KMS-11 (cell line): Measurements from ENCODE around the gene MAGOH.

ENCODE experiments used
- H2AFZ ChIP-seq: fragments of 200-600 bp; sonication (generic); 2 replicates; pipeline ENCODE4 v1.6.1; 2016; ENCODE audit warnings: antibody characterized with exemption, mixed run types, low read depth
- H3K27ac ChIP-seq: fragments of 200-600 bp; sonication (generic); 2 replicates; pipeline ENCODE4 v1.6.1; 2016; ENCODE audit warnings: mild to moderate bottlenecking, mixed run types
- H3K27me3 ChIP-seq: fragments of 200-600 bp; sonication (generic); 2 replicates; pipeline ENCODE4 v1.6.1; 2017; ENCODE audit warnings: mild to moderate bottlenecking, low read depth, mixed run types, moderate library complexity; ENCODE audit not compliant: insufficient read depth
- H3K36me3 ChIP-seq: fragments of 200-600 bp; sonication (generic); 2 replicates; pipeline ENCODE4 v1.6.1; 2017; ENCODE audit warnings: mild to moderate bottlenecking, mixed run types; ENCODE audit not compliant: insufficient read depth
- H3K4me1 ChIP-seq: fragments of 200-600 bp; sonication (generic); 2 replicates; pipeline ENCODE4 v1.6.1; 2016; ENCODE audit warnings: mild to moderate bottlenecking, low read depth, mixed run types; ENCODE audit not compliant: poor library complexity, severe bottlenecking
- H3K4me2 ChIP-seq: fragments of 200-600 bp; sonication (generic); 2 replicates; pipeline ENCODE4 v1.7.0; 2016; ENCODE audit warnings: mild to moderate bottlenecking, mixed run types
- H3K4me3 ChIP-seq: fragments of 200-600 bp; sonication (generic); IDR thresholded peaks from 2 replicates; pipeline ENCODE4 v1.6.1; 2017; ENCODE audit warnings: low read depth, low read length, mixed read lengths; ENCODE audit not compliant: insufficient read depth
- H3K79me2 ChIP-seq: fragments of 200-600 bp; sonication (generic); 2 replicates; pipeline ENCODE4 v1.6.1; 2016; ENCODE audit warnings: low read depth, mixed run types; ENCODE audit not compliant: insufficient read depth
- H3K9ac ChIP-seq: fragments of 200-600 bp; sonication (generic); 2 replicates; pipeline ENCODE4 v1.6.1; 2016; ENCODE audit warnings: mild to moderate bottlenecking, mixed run types
- H4K20me1 ChIP-seq: fragments of 200-600 bp; sonication (generic); 2 replicates; pipeline ENCODE4 v1.6.1; 2016; ENCODE audit warnings: mild to moderate bottlenecking, mixed run types; ENCODE audit not compliant: insufficient read depth
- TF ChIP-seq, protein P1 (sequence below): fragments of 200-600 bp; sonication (generic); conservative IDR thresholded peaks from 2 replicates; pipeline ENCODE4 v1.6.1; 2017; ENCODE audit warnings: low read depth, mild to moderate bottlenecking, antibody characterized with exemption, low read length, moderate library complexity, mixed read lengths

Gene MAGOH

DNA sequence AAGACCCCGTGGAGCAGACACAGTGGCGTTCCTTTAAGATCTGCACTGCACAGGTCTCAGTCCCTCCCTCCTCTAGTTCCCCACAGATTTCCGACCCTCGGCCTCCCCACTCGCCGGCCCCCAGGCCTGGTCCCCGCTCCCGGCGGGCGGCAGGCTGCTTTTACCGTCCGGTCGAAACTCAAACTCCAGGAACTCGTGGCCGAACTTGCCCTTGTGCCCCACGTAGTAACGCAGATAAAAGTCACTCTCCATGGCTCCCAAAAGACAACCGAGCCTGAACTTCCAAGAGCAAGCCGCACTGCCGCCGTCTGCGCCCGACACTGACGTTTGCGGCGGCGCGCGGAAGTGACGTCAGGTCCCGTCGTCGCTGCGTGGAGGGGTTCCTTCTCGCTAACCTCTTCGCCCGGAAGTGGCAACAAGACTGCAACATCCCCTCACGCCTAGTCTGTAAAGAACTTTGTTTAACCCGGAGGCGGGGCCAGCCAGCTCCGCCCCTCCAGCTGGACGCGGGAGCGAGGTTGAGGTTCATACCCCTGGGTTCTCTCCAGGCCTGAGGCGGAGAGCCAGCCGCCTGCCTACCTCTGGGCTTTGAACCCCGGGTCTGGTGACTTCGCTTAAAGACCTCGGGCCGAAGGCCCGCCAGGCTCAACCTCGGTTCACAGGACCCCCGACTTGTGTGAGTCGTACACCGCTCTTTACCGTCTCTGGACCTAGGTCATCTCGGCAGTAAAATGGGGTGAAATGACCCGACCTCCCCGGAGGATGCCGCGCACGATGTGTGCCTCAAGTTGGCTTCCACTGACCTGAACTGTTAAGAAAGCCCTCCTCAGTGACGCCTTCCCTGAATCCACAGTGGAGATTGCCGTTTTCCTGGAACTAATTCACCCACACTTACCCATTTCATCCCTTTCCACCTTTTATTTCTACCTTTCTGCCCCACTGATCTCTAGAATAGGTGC, at the start of gene MAGOH:
Gene MAGOH, minus strand, starts transcription at position 322 of the 959 bp plus-strand sequence. Its CDS starts 70 bp downstream, at position 252.
- H3K9ac ChIP-seq, result peak within 1 kb of the TSS; percentile 84
- peak within 1 kb of the TSS; percentile 59 for H2AFZ ChIP-seq
- H3K36me3 ChIP-seq, result peaks cover 4% of the 10 kb centered on the region; the same call in 1 of the 2 replicates
- peak within 1 kb of the TSS; percentile 94 for H3K4me2 ChIP-seq
- H3K4me1 ChIP-seq, result peaks cover 11% of the 10 kb centered on the region
- TF ChIP-seq, protein P1, sequence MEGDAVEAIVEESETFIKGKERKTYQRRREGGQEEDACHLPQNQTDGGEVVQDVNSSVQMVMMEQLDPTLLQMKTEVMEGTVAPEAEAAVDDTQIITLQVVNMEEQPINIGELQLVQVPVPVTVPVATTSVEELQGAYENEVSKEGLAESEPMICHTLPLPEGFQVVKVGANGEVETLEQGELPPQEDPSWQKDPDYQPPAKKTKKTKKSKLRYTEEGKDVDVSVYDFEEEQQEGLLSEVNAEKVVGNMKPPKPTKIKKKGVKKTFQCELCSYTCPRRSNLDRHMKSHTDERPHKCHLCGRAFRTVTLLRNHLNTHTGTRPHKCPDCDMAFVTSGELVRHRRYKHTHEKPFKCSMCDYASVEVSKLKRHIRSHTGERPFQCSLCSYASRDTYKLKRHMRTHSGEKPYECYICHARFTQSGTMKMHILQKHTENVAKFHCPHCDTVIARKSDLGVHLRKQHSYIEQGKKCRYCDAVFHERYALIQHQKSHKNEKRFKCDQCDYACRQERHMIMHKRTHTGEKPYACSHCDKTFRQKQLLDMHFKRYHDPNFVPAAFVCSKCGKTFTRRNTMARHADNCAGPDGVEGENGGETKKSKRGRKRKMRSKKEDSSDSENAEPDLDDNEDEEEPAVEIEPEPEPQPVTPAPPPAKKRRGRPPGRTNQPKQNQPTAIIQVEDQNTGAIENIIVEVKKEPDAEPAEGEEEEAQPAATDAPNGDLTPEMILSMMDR, result no peak
- H3K4me3 ChIP-seq, result peak within 1 kb of the TSS; percentile 81
- peak within 1 kb of the TSS; percentile 54 for H3K27ac ChIP-seq
- H3K79me2 ChIP-seq, result peaks cover 32% of the 10 kb centered on the region
- H4K20me1 ChIP-seq, result no peaks in the 10 kb centered on the region
- no peaks in the 10 kb centered on the region for H3K27me3 ChIP-seq

- TF ChIP-seq, protein P1, result no peak
- H3K4me1 ChIP-seq, result no peaks in the 10 kb centered on the region
- H3K36me3 ChIP-seq, result peaks cover 26% of the 10 kb centered on the region; the same call in 1 of the 2 replicates
- no peaks in the 10 kb centered on the region for H4K20me1 ChIP-seq
- H3K4me2 ChIP-seq, result no peak overlapping the region
- H3K79me2 ChIP-seq, result peaks cover 7% of the 10 kb centered on the region
- H2AFZ ChIP-seq, result no peak overlapping the region
- H3K27me3 ChIP-seq, result no peaks in the 10 kb centered on the region
- H3K9ac ChIP-seq, result no peak overlapping the region
- H3K4me3 ChIP-seq, result no peak overlapping the region
- H3K27ac ChIP-seq, result no peak overlapping the region
These were observed 48.6 kb upstream of the MAGOH start for GRCh38 chr1:53286955-53287354.

- no peak overlapping the region for H3K27ac ChIP-seq
These were observed 47.8 kb upstream of the MAGOH start for GRCh38 chr1:53285969-53286760.

GRCh38 chr1:53285546-53285945, 47.2 kb upstream of the MAGOH start:
- Histone ChIP-seq H3K79me2 (no peaks in the 10 kb centered on the region), H3K36me3 (peaks cover 28% of the 10 kb centered on the region; the same call in 1 of the 2 replicates), H3K4me1 (no peaks in the 10 kb centered on the region), H3K4me3 (no peak overlapping the region), H4K20me1 (no peaks in the 10 kb centered on the region), H3K4me2 (no peak overlapping the region), H3K9ac (no peak overlapping the region), H3K27ac (no peak overlapping the region), H3K27me3 (no peaks in the 10 kb centered on the region), H2AFZ (no peak overlapping the region)
- TF ChIP-seq, protein P1, result no peak

More at GRCh38 chr1:53285969-53286760, 47.8 kb upstream of the MAGOH start:
- Histone ChIP-seq H3K4me2 (no peak overlapping the region), H2AFZ (no peak overlapping the region), H3K36me3 (peaks cover 26% of the 10 kb centered on the region; the same call in 1 of the 2 replicates), H3K27me3 (no peaks in the 10 kb centered on the region), H4K20me1 (no peaks in the 10 kb centered on the region), H3K4me1 (no peaks in the 10 kb centered on the region), H3K4me3 (no peak overlapping the region), H3K79me2 (no peaks in the 10 kb centered on the region), H3K9ac (no peak overlapping the region)
- TF ChIP-seq, protein P1, result no peak
